GM23338 (cell line): Measurements from ENCODE around the gene CCDC184.

ENCODE experiments used
- CREB1 ChIP-seq: fragments of 250-450 bp; sonication (Bioruptor Pico); IDR thresholded peaks from 2 replicates; pipeline ENCODE4 v1.5.0; 2020; ENCODE audit warnings: low read depth, mild to moderate bottlenecking, moderate library complexity
- EZH2 ChIP-seq: fragments of 200-600 bp; sonication (generic); IDR thresholded peaks from one replicate; pipeline ENCODE4 v1.8.0; 2017; ENCODE audit warnings: antibody characterized with exemption, mild to moderate bottlenecking, low read depth; ENCODE audit not compliant: unreplicated experiment
- EZH2phosphoT487 ChIP-seq: fragments of 200-600 bp; sonication (generic); IDR thresholded peaks from one replicate; pipeline ENCODE4 v1.8.1; 2018; ENCODE audit warnings: antibody characterized with exemption; ENCODE audit not compliant: unreplicated experiment
- JUNB ChIP-seq: IDR thresholded peaks from one replicate; pipeline ENCODE4 v1.6.1; 2016; ENCODE audit warnings: antibody characterized with exemption; ENCODE audit not compliant: unreplicated experiment
- POLR2AphosphoS5 ChIP-seq: IDR thresholded peaks from 2 replicates; pipeline ENCODE4 v1.6.1; 2016; ENCODE audit warnings: antibody characterized with exemption, low read depth
- REST ChIP-seq: IDR thresholded peaks from one replicate; pipeline ENCODE4 v1.6.1; 2018; ENCODE audit warnings: antibody characterized with exemption; ENCODE audit not compliant: unreplicated experiment
- TF ChIP-seq, protein P1 (sequence below), 2 experiments: fragments of 200-600 bp in 1 of 2; sonication (generic) in 1 of 2; conservative IDR thresholded peaks; 2 replicates each; pipeline versions ENCODE4 v1.5.1 to v1.6.1; 2016 to 2017; ENCODE audit warnings: antibody characterized with exemption in 2 of 2, low read depth in 2 of 2, mild to moderate bottlenecking in 2 of 2, moderate library complexity in 1 of 2
- TF ChIP-seq, protein P2 (sequence below): fragments of 250-450 bp; sonication (Bioruptor Pico); IDR thresholded peaks from 2 replicates; pipeline ENCODE4 v1.5.0; 2020; ENCODE audit warnings: mild to moderate bottlenecking, moderate library complexity

DNA sequence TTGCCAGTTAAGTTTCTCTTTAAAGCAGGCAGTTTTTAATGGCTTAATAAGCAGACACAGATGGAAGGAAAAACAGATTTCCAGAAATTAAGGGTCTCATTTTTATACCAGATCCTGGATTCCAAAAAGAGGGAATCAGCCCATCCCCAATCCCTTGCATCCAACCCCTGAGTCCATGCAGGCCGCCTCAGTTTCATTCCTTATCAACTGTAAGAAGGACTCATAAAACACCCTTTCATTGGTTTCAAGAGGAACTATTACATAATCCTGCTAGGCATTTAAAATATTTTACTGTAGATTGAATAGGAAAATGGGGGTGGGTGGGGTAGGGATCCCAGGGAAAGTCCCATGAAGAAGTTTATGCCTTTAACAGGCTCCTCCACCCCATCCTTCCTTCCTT lies 9.4 kb downstream of the CCDC184 start:
- TF ChIP-seq, protein P1, sequence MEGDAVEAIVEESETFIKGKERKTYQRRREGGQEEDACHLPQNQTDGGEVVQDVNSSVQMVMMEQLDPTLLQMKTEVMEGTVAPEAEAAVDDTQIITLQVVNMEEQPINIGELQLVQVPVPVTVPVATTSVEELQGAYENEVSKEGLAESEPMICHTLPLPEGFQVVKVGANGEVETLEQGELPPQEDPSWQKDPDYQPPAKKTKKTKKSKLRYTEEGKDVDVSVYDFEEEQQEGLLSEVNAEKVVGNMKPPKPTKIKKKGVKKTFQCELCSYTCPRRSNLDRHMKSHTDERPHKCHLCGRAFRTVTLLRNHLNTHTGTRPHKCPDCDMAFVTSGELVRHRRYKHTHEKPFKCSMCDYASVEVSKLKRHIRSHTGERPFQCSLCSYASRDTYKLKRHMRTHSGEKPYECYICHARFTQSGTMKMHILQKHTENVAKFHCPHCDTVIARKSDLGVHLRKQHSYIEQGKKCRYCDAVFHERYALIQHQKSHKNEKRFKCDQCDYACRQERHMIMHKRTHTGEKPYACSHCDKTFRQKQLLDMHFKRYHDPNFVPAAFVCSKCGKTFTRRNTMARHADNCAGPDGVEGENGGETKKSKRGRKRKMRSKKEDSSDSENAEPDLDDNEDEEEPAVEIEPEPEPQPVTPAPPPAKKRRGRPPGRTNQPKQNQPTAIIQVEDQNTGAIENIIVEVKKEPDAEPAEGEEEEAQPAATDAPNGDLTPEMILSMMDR (conservative IDR thresholded peaks at IDR 0.05; ENCODE audit: low read depth in 2 of 2): no peak
- TF ChIP-seq POLR2AphosphoS5 (no peak), JUNB (no peak), EZH2phosphoT487 (no peak), REST (no peak), EZH2 (no peak), CREB1 (CRISPR knock-in tag) (no peak)
- TF ChIP-seq, protein P2, sequence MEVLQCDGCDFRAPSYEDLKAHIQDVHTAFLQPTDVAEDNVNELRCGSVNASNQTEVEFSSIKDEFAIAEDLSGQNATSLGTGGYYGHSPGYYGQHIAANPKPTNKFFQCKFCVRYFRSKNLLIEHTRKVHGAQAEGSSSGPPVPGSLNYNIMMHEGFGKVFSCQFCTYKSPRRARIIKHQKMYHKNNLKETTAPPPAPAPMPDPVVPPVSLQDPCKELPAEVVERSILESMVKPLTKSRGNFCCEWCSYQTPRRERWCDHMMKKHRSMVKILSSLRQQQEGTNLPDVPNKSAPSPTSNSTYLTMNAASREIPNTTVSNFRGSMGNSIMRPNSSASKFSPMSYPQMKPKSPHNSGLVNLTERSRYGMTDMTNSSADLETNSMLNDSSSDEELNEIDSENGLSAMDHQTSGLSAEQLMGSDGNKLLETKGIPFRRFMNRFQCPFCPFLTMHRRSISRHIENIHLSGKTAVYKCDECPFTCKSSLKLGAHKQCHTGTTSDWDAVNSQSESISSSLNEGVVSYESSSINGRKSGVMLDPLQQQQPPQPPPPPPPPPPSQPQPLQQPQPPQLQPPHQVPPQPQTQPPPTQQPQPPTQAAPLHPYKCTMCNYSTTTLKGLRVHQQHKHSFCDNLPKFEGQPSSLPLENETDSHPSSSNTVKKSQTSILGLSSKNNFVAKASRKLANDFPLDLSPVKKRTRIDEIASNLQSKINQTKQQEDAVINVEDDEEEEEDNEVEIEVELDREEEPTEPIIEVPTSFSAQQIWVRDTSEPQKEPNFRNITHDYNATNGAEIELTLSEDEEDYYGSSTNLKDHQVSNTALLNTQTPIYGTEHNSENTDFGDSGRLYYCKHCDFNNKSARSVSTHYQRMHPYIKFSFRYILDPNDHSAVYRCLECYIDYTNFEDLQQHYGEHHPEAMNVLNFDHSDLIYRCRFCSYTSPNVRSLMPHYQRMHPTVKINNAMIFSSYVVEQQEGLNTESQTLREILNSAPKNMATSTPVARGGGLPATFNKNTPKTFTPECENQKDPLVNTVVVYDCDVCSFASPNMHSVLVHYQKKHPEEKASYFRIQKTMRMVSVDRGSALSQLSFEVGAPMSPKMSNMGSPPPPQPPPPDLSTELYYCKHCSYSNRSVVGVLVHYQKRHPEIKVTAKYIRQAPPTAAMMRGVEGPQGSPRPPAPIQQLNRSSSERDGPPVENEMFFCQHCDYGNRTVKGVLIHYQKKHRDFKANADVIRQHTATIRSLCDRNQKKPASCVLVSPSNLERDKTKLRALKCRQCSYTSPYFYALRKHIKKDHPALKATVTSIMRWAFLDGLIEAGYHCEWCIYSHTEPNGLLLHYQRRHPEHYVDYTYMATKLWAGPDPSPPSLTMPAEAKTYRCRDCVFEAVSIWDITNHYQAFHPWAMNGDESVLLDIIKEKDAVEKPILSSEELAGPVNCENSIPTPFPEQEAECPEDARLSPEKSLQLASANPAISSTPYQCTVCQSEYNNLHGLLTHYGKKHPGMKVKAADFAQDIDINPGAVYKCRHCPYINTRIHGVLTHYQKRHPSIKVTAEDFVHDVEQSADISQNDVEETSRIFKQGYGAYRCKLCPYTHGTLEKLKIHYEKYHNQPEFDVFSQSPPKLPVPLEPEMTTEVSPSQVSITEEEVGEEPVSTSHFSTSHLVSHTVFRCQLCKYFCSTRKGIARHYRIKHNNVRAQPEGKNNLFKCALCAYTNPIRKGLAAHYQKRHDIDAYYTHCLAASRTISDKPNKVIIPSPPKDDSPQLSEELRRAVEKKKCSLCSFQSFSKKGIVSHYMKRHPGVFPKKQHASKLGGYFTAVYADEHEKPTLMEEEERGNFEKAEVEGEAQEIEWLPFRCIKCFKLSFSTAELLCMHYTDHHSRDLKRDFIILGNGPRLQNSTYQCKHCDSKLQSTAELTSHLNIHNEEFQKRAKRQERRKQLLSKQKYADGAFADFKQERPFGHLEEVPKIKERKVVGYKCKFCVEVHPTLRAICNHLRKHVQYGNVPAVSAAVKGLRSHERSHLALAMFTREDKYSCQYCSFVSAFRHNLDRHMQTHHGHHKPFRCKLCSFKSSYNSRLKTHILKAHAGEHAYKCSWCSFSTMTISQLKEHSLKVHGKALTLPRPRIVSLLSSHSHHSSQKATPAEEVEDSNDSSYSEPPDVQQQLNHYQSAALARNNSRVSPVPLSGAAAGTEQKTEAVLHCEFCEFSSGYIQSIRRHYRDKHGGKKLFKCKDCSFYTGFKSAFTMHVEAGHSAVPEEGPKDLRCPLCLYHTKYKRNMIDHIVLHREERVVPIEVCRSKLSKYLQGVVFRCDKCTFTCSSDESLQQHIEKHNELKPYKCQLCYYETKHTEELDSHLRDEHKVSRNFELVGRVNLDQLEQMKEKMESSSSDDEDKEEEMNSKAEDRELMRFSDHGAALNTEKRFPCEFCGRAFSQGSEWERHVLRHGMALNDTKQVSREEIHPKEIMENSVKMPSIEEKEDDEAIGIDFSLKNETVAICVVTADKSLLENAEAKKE (CRISPR knock-in tag): no peak
